ENCODE data around the gene TERF2IP. TPM values are rescaled to one million over a fixed set of nuclear protein-coding genes. Genes with fewer than 3 reads are reported as not detected.

Gene TERF2IP
- total RNA-seq, 1 donor from 2014 or later, result 44.8 TPM

- Mint-ChIP-seq H3K4me3 (no peak overlapping the region), H3K27me3 (no peaks in the 10 kb centered on the region), H3K36me3 (peaks cover 6% of the 10 kb centered on the region), H3K4me1 (ENCODE audit: unreplicated experiment) (no peaks in the 10 kb centered on the region), H3K9me3 (peaks cover 10% of the 10 kb centered on the region), H3K27ac (no peak overlapping the region)
- no peak for DNase-seq (ENCODE audit: extremely low spot score, unreplicated experiment)
- no peak for TF ChIP-seq CTCF (conservative IDR thresholded peaks at IDR 0.05)
Observed at GRCh38 chr16:75679366-75679765, 31.8 kb downstream of the TERF2IP start.

GRCh38 chr16:75682308-75682707 lies 34.7 kb downstream of the TERF2IP start:
- H3K27ac Mint-ChIP-seq, result no peak overlapping the region
- H3K27me3 Mint-ChIP-seq, result no peaks in the 10 kb centered on the region
- DNase-seq (ENCODE audit: extremely low spot score, unreplicated experiment), result no peak
- H3K4me3 Mint-ChIP-seq, result no peak overlapping the region
- peaks cover 7% of the 10 kb centered on the region for H3K36me3 Mint-ChIP-seq
- TF ChIP-seq CTCF (conservative IDR thresholded peaks at IDR 0.05), result no peak
- peaks cover 12% of the 10 kb centered on the region for H3K9me3 Mint-ChIP-seq
- no peaks in the 10 kb centered on the region for H3K4me1 Mint-ChIP-seq (ENCODE audit: unreplicated experiment)

GRCh38 chr16:75687361-75687760 lies 39.8 kb downstream of the TERF2IP start:
- TF ChIP-seq CTCF (conservative IDR thresholded peaks at IDR 0.05), result no peak
- Mint-ChIP-seq H3K9me3 (peaks cover 12% of the 10 kb centered on the region), H3K36me3 (peaks cover 4% of the 10 kb centered on the region), H3K4me1 (ENCODE audit: unreplicated experiment) (no peaks in the 10 kb centered on the region), H3K27me3 (no peaks in the 10 kb centered on the region), H3K27ac (no peak overlapping the region), H3K4me3 (no peak overlapping the region)
- DNase-seq (ENCODE audit: extremely low spot score, unreplicated experiment), result no peak

- H3K4me3 Mint-ChIP-seq, result no peak overlapping the region
- no peak for DNase-seq (ENCODE audit: extremely low spot score, unreplicated experiment)
- H3K27ac Mint-ChIP-seq, result no peak overlapping the region
- TF ChIP-seq CTCF (conservative IDR thresholded peaks at IDR 0.05), result peak; percentile 52
- no peaks in the 10 kb centered on the region for H3K36me3 Mint-ChIP-seq
- H3K4me1 Mint-ChIP-seq (ENCODE audit: unreplicated experiment), result no peaks in the 10 kb centered on the region
- H3K9me3 Mint-ChIP-seq, result peaks cover 5% of the 10 kb centered on the region
- H3K27me3 Mint-ChIP-seq, result no peaks in the 10 kb centered on the region
Observed at GRCh38 chr16:75695708-75696107, 48.1 kb downstream of the TERF2IP start.

GRCh38 chr16:75697571-75697970 lies 50.0 kb downstream of the TERF2IP start:
- no peak overlapping the region for H3K27ac Mint-ChIP-seq
- DNase-seq (ENCODE audit: extremely low spot score, unreplicated experiment), result no peak
- H3K36me3 Mint-ChIP-seq, result no peaks in the 10 kb centered on the region
- H3K4me3 Mint-ChIP-seq, result no peak overlapping the region
- no peak for TF ChIP-seq CTCF (conservative IDR thresholded peaks at IDR 0.05)
- H3K27me3 Mint-ChIP-seq, result no peaks in the 10 kb centered on the region
- peaks cover 5% of the 10 kb centered on the region for H3K9me3 Mint-ChIP-seq
- no peaks in the 10 kb centered on the region for H3K4me1 Mint-ChIP-seq (ENCODE audit: unreplicated experiment)

GRCh38 chr16:75701361-75701760 lies 53.8 kb downstream of the TERF2IP start, which contains the start of gene DUXB:
Gene DUXB, minus strand, starts transcription at chr16:75701461. Its CDS starts 43 bp downstream, at chr16:75701418.
- Mint-ChIP-seq H3K4me1 (ENCODE audit: unreplicated experiment) (no peaks in the 10 kb centered on the region), H3K27me3 (no peaks in the 10 kb centered on the region), H3K36me3 (no peaks in the 10 kb centered on the region), H3K27ac (no peak within 1 kb of the TSS), H3K4me3 (no peak within 1 kb of the TSS), H3K9me3 (no peaks in the 10 kb centered on the region)
- TF ChIP-seq CTCF (conservative IDR thresholded peaks at IDR 0.05), result no peak
- no peak for DNase-seq (ENCODE audit: extremely low spot score, unreplicated experiment)
